Femur (tissue), 1 donor: ENCODE results near the gene MIPEP.

ENCODE experiments used
- DNase-seq: peaks from one replicate; pipeline ENCODE4 v3.0.0-alpha.2; 2017

Gene MIPEP

GRCh38 chr13:23743278-23744076 lies 145.7 kb downstream of the MIPEP start:
- no peak for DNase-seq

GRCh38 chr13:23741879-23742510 lies 147.2 kb downstream of the MIPEP start:
- no peak for DNase-seq

- DNase-seq = no peak
Measured at GRCh38 chr13:23740002-23740401, 149.2 kb downstream of the MIPEP start.

GRCh38 chr13:23739596-23739995 lies 149.6 kb downstream of the MIPEP start:
- DNase-seq = no peak

GRCh38 chr13:23736541-23736940 lies 152.7 kb downstream of the MIPEP start:
- DNase-seq = no peak

- DNase-seq = no peak
Measured at GRCh38 chr13:23735329-23735728, 153.9 kb downstream of the MIPEP start.

GRCh38 chr13:23731709-23732108 lies 157.5 kb downstream of the MIPEP start:
- no peak for DNase-seq

- no peak for DNase-seq
Measured at GRCh38 chr13:23730251-23730650, 158.9 kb downstream of the MIPEP start.

- DNase-seq = no peak
Measured at GRCh38 chr13:23729531-23729930, 159.7 kb downstream of the MIPEP start.

- no peak for DNase-seq
Measured at GRCh38 chr13:23728807-23729206, 160.4 kb downstream of the MIPEP start.

- no peak for DNase-seq
Measured at GRCh38 chr13:23725922-23726321, 163.3 kb downstream of the MIPEP start.

GRCh38 chr13:23724196-23724970 lies 164.8 kb downstream of the MIPEP start:
- no peak for DNase-seq

GRCh38 chr13:23723471-23723870 lies 165.7 kb downstream of the MIPEP start:
- no peak for DNase-seq

GRCh38 chr13:23722726-23723453 lies 166.3 kb downstream of the MIPEP start:
- DNase-seq = no peak

GRCh38 chr13:23718996-23719395 lies 170.2 kb downstream of the MIPEP start:
- no peak for DNase-seq

GRCh38 chr13:23716401-23716800 lies 172.8 kb downstream of the MIPEP start:
- no peak for DNase-seq

- no peak for DNase-seq
Measured at GRCh38 chr13:23715762-23716235, 173.4 kb downstream of the MIPEP start.

- no peak for DNase-seq
Measured at GRCh38 chr13:23715092-23715761, 174.0 kb downstream of the MIPEP start.

GRCh38 chr13:23714672-23715071 lies 174.5 kb downstream of the MIPEP start:
- DNase-seq = no peak

GRCh38 chr13:23711355-23711754 lies 177.8 kb downstream of the MIPEP start:
- DNase-seq = no peak

GRCh38 chr13:23710366-23710765 lies 178.8 kb downstream of the MIPEP start:
- DNase-seq = no peak

GRCh38 chr13:23709536-23709935 lies 179.7 kb downstream of the MIPEP start:
- DNase-seq = no peak
